Measurements from ENCODE around the gene GJA3.
A peak's percentile ranks its signal among the peaks of the same experiment; 100 is the strongest.

The GJA3 gene

GRCh38 chr13:20160306-20161274 lies at the start of gene GJA3:
GJA3 (minus strand) TSS chr13:20161052; CDS start chr13:20143288, 17,764 bp downstream.
- DNase-seq (ENCODE audit: insufficient read length, low spot score) (no peak), FAIRE-seq (no peak)

GRCh38 chr13:20209948-20210347 lies 49.1 kb upstream of the GJA3 start:
- no peak for FAIRE-seq
- DNase-seq (ENCODE audit: insufficient read length, low spot score) = no peak

GRCh38 chr13:20206698-20207235 lies 45.9 kb upstream of the GJA3 start:
- no peak for DNase-seq (ENCODE audit: insufficient read length, low spot score)

GRCh38 chr13:20206065-20206697 lies 45.3 kb upstream of the GJA3 start:
- DNase-seq (ENCODE audit: insufficient read length, low spot score) (no peak), FAIRE-seq (no peak)

More at GRCh38 chr13:20206698-20207235, 45.9 kb upstream of the GJA3 start:
- FAIRE-seq = no peak

GRCh38 chr13:20198781-20199180 lies 37.9 kb upstream of the GJA3 start:
- DNase-seq (ENCODE audit: insufficient read length, low spot score) (no peak), FAIRE-seq (no peak)

- FAIRE-seq (no peak), DNase-seq (ENCODE audit: insufficient read length, low spot score) (peak; percentile 30)
These were observed 36.5 kb upstream of the GJA3 start for GRCh38 chr13:20197361-20197834.

- DNase-seq (ENCODE audit: insufficient read length, low spot score) (no peak), FAIRE-seq (no peak)
These were observed 34.9 kb upstream of the GJA3 start for GRCh38 chr13:20195801-20196200.

GRCh38 chr13:20193907-20194631 lies 33.2 kb upstream of the GJA3 start:
- no peak for FAIRE-seq
- no peak for DNase-seq (ENCODE audit: insufficient read length, low spot score)

GRCh38 chr13:20193162-20193906 lies 32.5 kb upstream of the GJA3 start:
- FAIRE-seq = no peak
- no peak for DNase-seq (ENCODE audit: insufficient read length, low spot score)

GRCh38 chr13:20192836-20193161 lies 31.9 kb upstream of the GJA3 start, which contains the start of gene GJB2:
GJB2 (minus strand) TSS chr13:20192938; CDS start chr13:20189581, 3,357 bp downstream.
- FAIRE-seq (no peak), DNase-seq (ENCODE audit: insufficient read length, low spot score) (no peak)

- DNase-seq (ENCODE audit: insufficient read length, low spot score) (no peak), FAIRE-seq (no peak)
These were observed 31.4 kb upstream of the GJA3 start for GRCh38 chr13:20192158-20192835.

- DNase-seq (ENCODE audit: insufficient read length, low spot score) (no peak), FAIRE-seq (no peak)
These were observed 30.7 kb upstream of the GJA3 start for GRCh38 chr13:20191311-20192157.

- FAIRE-seq (no peak), DNase-seq (ENCODE audit: insufficient read length, low spot score) (no peak)
These were observed 29.8 kb upstream of the GJA3 start for GRCh38 chr13:20190481-20191310.

GRCh38 chr13:20190076-20190475 lies 29.2 kb upstream of the GJA3 start:
- no peak for DNase-seq (ENCODE audit: insufficient read length, low spot score)
- FAIRE-seq = no peak

GRCh38 chr13:20188667-20189553 lies 28.1 kb upstream of the GJA3 start:
- no peak for DNase-seq (ENCODE audit: insufficient read length, low spot score)
- FAIRE-seq = no peak

- no peak for DNase-seq (ENCODE audit: insufficient read length, low spot score)
- FAIRE-seq = no peak
These were observed 25.9 kb upstream of the GJA3 start for GRCh38 chr13:20186771-20187170.
